HepG2 (cell line): ENCODE measurements around the gene UNC5CL. TPM values are rescaled to one million over a fixed set of nuclear protein-coding genes. Genes with fewer than 3 reads are reported as not detected.

Source experiments
- AGO1 ChIP-seq: fragments of 200-400 bp; formaldehyde crosslinking; IDR thresholded peaks from 2 replicates; pipeline ENCODE4 v1.6.1; 2017; ENCODE audit warnings: mild to moderate bottlenecking, low read depth, low read length, moderate library complexity; ENCODE audit not compliant: poor library complexity, severe bottlenecking
- BRD4 ChIP-seq: sonication (generic); formaldehyde crosslinking; IDR thresholded peaks from 2 replicates; pipeline ENCODE4 v1.4.0; 2020; ENCODE audit warnings: missing genetic modification reagents
- EEA1 ChIP-seq: sonication (generic); formaldehyde crosslinking; IDR thresholded peaks from 2 replicates; pipeline ENCODE4 v1.5.1; 2020; ENCODE audit warnings: mild to moderate bottlenecking, missing genetic modification reagents, borderline replicate concordance
- HIVEP1 ChIP-seq: sonication (generic); formaldehyde crosslinking; IDR thresholded peaks from 2 replicates; pipeline ENCODE4 v1.4.0; 2020; ENCODE audit warnings: mild to moderate bottlenecking, missing genetic modification reagents
- LCORL ChIP-seq, 2 experiments: fragments of 450-650 bp in 1 of 2; sonication (generic) in 1 of 2; formaldehyde crosslinking in 1 of 2; IDR thresholded peaks; 2 replicates each; pipeline versions ENCODE4 v1.5.0 to v1.6.1; 2017 to 2020; ENCODE audit warnings: antibody characterized with exemption in 1 of 2, missing genetic modification reagents in 1 of 2
- MIER2 ChIP-seq: IDR thresholded peaks from 2 replicates; pipeline ENCODE4 v1.6.1; 2016; ENCODE audit warnings: missing biosample characterization, missing genetic modification reagents
- MTERF4 ChIP-seq: sonication (generic); formaldehyde crosslinking; IDR thresholded peaks from 2 replicates; pipeline ENCODE4 v1.8.0; 2023; ENCODE audit warnings: mild to moderate bottlenecking, missing genetic modification reagents
- MXD4 ChIP-seq: IDR thresholded peaks from 2 replicates; pipeline ENCODE4 v1.6.1; 2016; ENCODE audit warnings: mild to moderate bottlenecking, missing biosample characterization, missing genetic modification reagents
- NR1H2 ChIP-seq: sonication (generic); formaldehyde crosslinking; IDR thresholded peaks from 2 replicates; pipeline ENCODE4 v1.8.1; 2022; ENCODE audit warnings: low read depth, missing genetic modification reagents, borderline replicate concordance
- NR3C1 ChIP-seq: sonication (generic); formaldehyde crosslinking; IDR thresholded peaks from 2 replicates; pipeline ENCODE4 v1.4.0; 2020; ENCODE audit warnings: missing genetic modification reagents
- RFXANK ChIP-seq: IDR thresholded peaks from 2 replicates; pipeline ENCODE4 v1.6.1; 2016
- SATB2 ChIP-seq: sonication (generic); formaldehyde crosslinking; IDR thresholded peaks from 2 replicates; pipeline ENCODE4 v1.5.0; 2020; ENCODE audit warnings: missing genetic modification reagents
- SOX6 ChIP-seq, 2 experiments: fragments of 450-650 bp in 1 of 2; sonication (generic) in 1 of 2; formaldehyde crosslinking in 1 of 2; IDR thresholded peaks; 2 replicates each; pipeline versions ENCODE4 v1.4.0 to v1.6.1; 2017 to 2020; ENCODE audit warnings: antibody characterized with exemption in 1 of 2, mild to moderate bottlenecking in 1 of 2, missing genetic modification reagents in 1 of 2
- TEAD2 ChIP-seq: sonication (generic); formaldehyde crosslinking; IDR thresholded peaks from 2 replicates; pipeline ENCODE4 v1.9.0; 2021; ENCODE audit warnings: missing genetic modification reagents
- TERF1 ChIP-seq: sonication (generic); formaldehyde crosslinking; IDR thresholded peaks from 2 replicates; pipeline ENCODE4 v1.8.0; 2022; ENCODE audit warnings: mild to moderate bottlenecking, missing genetic modification reagents, moderate library complexity
- YEATS2 ChIP-seq: sonication (generic); formaldehyde crosslinking; IDR thresholded peaks from 2 replicates; pipeline ENCODE4 v1.4.0; 2020; ENCODE audit warnings: missing genetic modification reagents, borderline replicate concordance
- ZBTB3 ChIP-seq: sonication (generic); formaldehyde crosslinking; IDR thresholded peaks from 2 replicates; pipeline ENCODE4 v1.4.0; 2020; ENCODE audit warnings: low read depth, mild to moderate bottlenecking, moderate library complexity, missing genetic modification reagents, borderline replicate concordance
- ZFP41 ChIP-seq: sonication (generic); formaldehyde crosslinking; IDR thresholded peaks from 2 replicates; pipeline ENCODE4 v1.4.0; 2020; ENCODE audit warnings: mild to moderate bottlenecking, missing genetic modification reagents, borderline replicate concordance
- ZNF550 ChIP-seq: sonication (generic); formaldehyde crosslinking; IDR thresholded peaks from 2 replicates; pipeline ENCODE4 v1.4.0; 2020; ENCODE audit warnings: mild to moderate bottlenecking, missing genetic modification reagents, borderline replicate concordance
- ZSCAN22 ChIP-seq: sonication (generic); formaldehyde crosslinking; IDR thresholded peaks from 2 replicates; pipeline ENCODE4 v1.4.0; 2020; ENCODE audit warnings: mild to moderate bottlenecking, missing genetic modification reagents
- polyA plus RNA-seq, 8 experiments: library from polyadenylated mRNA; depleted of rRNA in 3 of 8; stranded (reverse) in 7 of 8; unstranded in 1 of 8; fragments of >200 nt; fragmentation: Illumina TruSeq in 4 of 8; extraction: Trizol in 4 of 8; gene quantifications; 2 replicates each; pipeline versions ENCODE4 v1.2.1 to v1.2.3, GENCODE V29; 2011 to 2016; ENCODE audit warnings: low read depth in 4 of 8, missing spikeins in 1 of 8, mixed read lengths in 1 of 8; ENCODE audit not compliant: insufficient read depth in 1 of 8
- total RNA-seq, 5 experiments: library from RNA; depleted of rRNA; stranded (reverse); fragments of >200 nt; fragmentation: Illumina TruSeq; extraction: Trizol; gene quantifications; 2 replicates each; pipeline ENCODE4 v1.2.3, GENCODE V29; 2016; ENCODE audit warnings: low read depth in 1 of 5
- TF ChIP-seq, protein P1 (sequence below): IDR thresholded peaks from 2 replicates; pipeline ENCODE4 v1.6.1; 2012; ENCODE audit warnings: inconsistent platforms
- TF ChIP-seq, protein P2 (sequence below): sonication (generic); formaldehyde crosslinking; IDR thresholded peaks from 2 replicates; pipeline ENCODE4 v1.5.0; 2020; ENCODE audit warnings: mild to moderate bottlenecking, missing genetic modification reagents
- TF ChIP-seq, protein P3 (sequence below): sonication (generic); formaldehyde crosslinking; IDR thresholded peaks from 2 replicates; pipeline ENCODE4 v1.4.0; 2020; ENCODE audit warnings: mild to moderate bottlenecking, missing genetic modification reagents

The UNC5CL gene
- total and polyA plus RNA-seq, 2 of the 13 experiments (the other 11 are each of a cell fraction or from before 2014, with no cell fraction given), result 2.4 to 2.5 TPM

- TF ChIP-seq ZBTB3 (CRISPR knock-in tag) (no peak; the same call in 1 of the 2 replicates), MIER2 (CRISPR knock-in tag) (peak; percentile 21; the same call in 1 of the 2 replicates), ZFP41 (CRISPR knock-in tag) (peak; percentile 10; the same call in 1 of the 2 replicates), AGO1 (peak; percentile 31), MXD4 (CRISPR knock-in tag) (peak; percentile 32; the same call in 1 of the 2 replicates), MTERF4 (peak; percentile 71; the same call in 1 of the 2 replicates), EEA1 (peak; percentile 56; the same call in 1 of the 2 replicates), SOX6 (IDR thresholded peaks at IDR 0.05) (no peak), SOX6 (CRISPR knock-in tag; IDR thresholded peaks at IDR 0.05) (peak; percentile 36; the same call in 1 of the 2 replicates), TEAD2 (0 out of 2 replicates have a peak, but pooled peaks have one; percentile 34), TERF1 (CRISPR knock-in tag) (0 out of 2 replicates have a peak, but pooled peaks have one; percentile 33), SATB2 (CRISPR knock-in tag) (no peak), YEATS2 (CRISPR knock-in tag) (no peak; the same call in 1 of the 2 replicates), HIVEP1 (CRISPR knock-in tag) (no peak), NR3C1 (CRISPR knock-in tag) (no peak), ZNF550 (CRISPR knock-in tag) (no peak), RFXANK (CRISPR knock-in tag) (no peak; the same call in 1 of the 2 replicates), ZSCAN22 (CRISPR knock-in tag) (no peak), BRD4 (CRISPR knock-in tag) (0 out of 2 replicates have a peak, but pooled peaks have one; percentile 33), NR1H2 (CRISPR knock-in tag) (no peak), LCORL (IDR thresholded peaks at IDR 0.05) (no peak), LCORL (CRISPR knock-in tag; IDR thresholded peaks at IDR 0.05) (peak; percentile 85)
- TF ChIP-seq, protein P1, sequence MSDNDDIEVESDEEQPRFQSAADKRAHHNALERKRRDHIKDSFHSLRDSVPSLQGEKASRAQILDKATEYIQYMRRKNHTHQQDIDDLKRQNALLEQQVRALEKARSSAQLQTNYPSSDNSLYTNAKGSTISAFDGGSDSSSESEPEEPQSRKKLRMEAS, result peak; percentile 3; the same call in 1 of the 2 replicates
- TF ChIP-seq, protein P2, sequence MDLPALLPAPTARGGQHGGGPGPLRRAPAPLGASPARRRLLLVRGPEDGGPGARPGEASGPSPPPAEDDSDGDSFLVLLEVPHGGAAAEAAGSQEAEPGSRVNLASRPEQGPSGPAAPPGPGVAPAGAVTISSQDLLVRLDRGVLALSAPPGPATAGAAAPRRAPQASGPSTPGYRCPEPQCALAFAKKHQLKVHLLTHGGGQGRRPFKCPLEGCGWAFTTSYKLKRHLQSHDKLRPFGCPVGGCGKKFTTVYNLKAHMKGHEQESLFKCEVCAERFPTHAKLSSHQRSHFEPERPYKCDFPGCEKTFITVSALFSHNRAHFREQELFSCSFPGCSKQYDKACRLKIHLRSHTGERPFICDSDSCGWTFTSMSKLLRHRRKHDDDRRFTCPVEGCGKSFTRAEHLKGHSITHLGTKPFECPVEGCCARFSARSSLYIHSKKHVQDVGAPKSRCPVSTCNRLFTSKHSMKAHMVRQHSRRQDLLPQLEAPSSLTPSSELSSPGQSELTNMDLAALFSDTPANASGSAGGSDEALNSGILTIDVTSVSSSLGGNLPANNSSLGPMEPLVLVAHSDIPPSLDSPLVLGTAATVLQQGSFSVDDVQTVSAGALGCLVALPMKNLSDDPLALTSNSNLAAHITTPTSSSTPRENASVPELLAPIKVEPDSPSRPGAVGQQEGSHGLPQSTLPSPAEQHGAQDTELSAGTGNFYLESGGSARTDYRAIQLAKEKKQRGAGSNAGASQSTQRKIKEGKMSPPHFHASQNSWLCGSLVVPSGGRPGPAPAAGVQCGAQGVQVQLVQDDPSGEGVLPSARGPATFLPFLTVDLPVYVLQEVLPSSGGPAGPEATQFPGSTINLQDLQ (CRISPR knock-in tag), result 0 out of 2 replicates have a peak, but pooled peaks have one; percentile 63
- TF ChIP-seq, protein P3, sequence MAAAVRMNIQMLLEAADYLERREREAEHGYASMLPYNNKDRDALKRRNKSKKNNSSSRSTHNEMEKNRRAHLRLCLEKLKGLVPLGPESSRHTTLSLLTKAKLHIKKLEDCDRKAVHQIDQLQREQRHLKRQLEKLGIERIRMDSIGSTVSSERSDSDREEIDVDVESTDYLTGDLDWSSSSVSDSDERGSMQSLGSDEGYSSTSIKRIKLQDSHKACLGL, result no peak; the same call in 1 of the 2 replicates
These were observed 34.4 kb upstream of the UNC5CL start (continued) for GRCh38 chr6:41073203-41073967.
